CD4-positive, alpha-beta T cell treated with Interleukin-2 at 100 ng/mL for 4 hours (primary cell): ENCODE results near the gene CD226.

Experiments
- DNase-seq: peaks from one replicate; pipeline ENCODE4 v3.0.0-alpha.2; 2020; ENCODE audit warnings: low spot score

Gene CD226

GRCh38 chr18:69814861-69815385 is 132.8 kb downstream of the CD226 start:
- no peak for DNase-seq

GRCh38 chr18:69813559-69813958 is 134.1 kb downstream of the CD226 start:
- DNase-seq, result no peak

GRCh38 chr18:69808399-69808798 is 139.3 kb downstream of the CD226 start:
- no peak for DNase-seq

GRCh38 chr18:69804776-69805501 is 142.7 kb downstream of the CD226 start:
- no peak for DNase-seq
